Naive thymus-derived CD4-positive, alpha-beta T cell (primary cell): ENCODE measurements around the gene DGKH. TPM values are rescaled to one million over a fixed set of nuclear protein-coding genes. Genes with fewer than 3 reads are reported as not detected.
"Not testable (repeated sequence)": the region's sequence is repeated elsewhere in the genome, so short reads cannot be mapped to it uniquely, and the experiment has no call there.

Experiments used
- ATAC-seq: fragments of 150-1000 bp; cut with Tn5 transposase; 2 replicates; pipeline ENCODE4 v1.10.0; 2021; ENCODE audit warnings: mild to moderate bottlenecking, moderate library complexity
- CTCF ChIA-PET: fragments of 350-600 bp; sonication (Branson Sonifier 250); formaldehyde crosslinking; loops from one replicate; lab custom pipeline; 2021; ENCODE audit warnings: antibody characterized with exemption; lab: Charles Lee
- POLR2A ChIA-PET: fragments of 350-600 bp; sonication (Branson Sonifier 250); formaldehyde crosslinking; loops from one replicate; lab custom pipeline; 2021; ENCODE audit warnings: antibody characterized with exemption, inconsistent platforms; lab: Charles Lee
- DNase-seq, 9 donors: peaks; one replicate each; pipeline versions ENCODE4 v3.0.0 to v3.0.0-alpha.2; 2020 to 2022; ENCODE audit warnings: mixed read lengths in 1 of 9
- H3K27ac ChIP-seq: one replicate; pipeline ENCODE4 v1.7.0; 2013; ENCODE audit warnings: mild to moderate bottlenecking, low read depth, low read length, moderate library complexity
- H3K27me3 ChIP-seq, 2 donors: one replicate each; pipeline ENCODE4 v1.7.0; 2013; ENCODE audit warnings: low read length in 2 of 2, mild to moderate bottlenecking in 2 of 2, moderate library complexity in 2 of 2; ENCODE audit not compliant: control insufficient read depth in 2 of 2, insufficient read depth in 2 of 2
- H3K36me3 ChIP-seq, 3 experiments: 1 replicate in 2 of 3; 2 replicates in 1 of 3; pipeline ENCODE4 v1.7.0; 2013; ENCODE audit warnings: low read length in 3 of 3, mild to moderate bottlenecking in 3 of 3, moderate library complexity in 1 of 3; ENCODE audit not compliant: insufficient read depth in 3 of 3, control insufficient read depth in 2 of 3
- H3K4me1 ChIP-seq, 2 donors: one replicate each; pipeline ENCODE4 v1.7.0; 2013; ENCODE audit warnings: low read length in 2 of 2, mild to moderate bottlenecking in 2 of 2, moderate library complexity in 1 of 2; ENCODE audit not compliant: control insufficient read depth in 2 of 2, insufficient read depth in 2 of 2
- H3K4me3 ChIP-seq: 2 replicates; pipeline ENCODE4 v1.7.0; 2013; ENCODE audit warnings: mild to moderate bottlenecking, low read length
- H3K9me3 ChIP-seq, 3 experiments: 1 replicate in 2 of 3; 2 replicates in 1 of 3; pipeline ENCODE4 v1.7.0; 2013; ENCODE audit warnings: low read length in 3 of 3; ENCODE audit not compliant: control insufficient read depth in 2 of 3
- H3K27ac Mint-ChIP-seq, 9 donors: one replicate each; pipeline ENCODE4 v1.8.0; 2020 to 2022; ENCODE audit warnings: mixed read lengths in 9 of 9, mild to moderate bottlenecking in 8 of 9, moderate library complexity in 5 of 9, inconsistent platforms in 2 of 9
- H3K27me3 Mint-ChIP-seq, 5 donors: one replicate each; pipeline ENCODE4 v1.8.0; 2021 to 2022; ENCODE audit warnings: mixed read lengths in 5 of 5, mild to moderate bottlenecking in 1 of 5
- H3K36me3 Mint-ChIP-seq, 5 donors: one replicate each; pipeline ENCODE4 v1.8.0; 2020 to 2022; ENCODE audit warnings: mixed read lengths in 5 of 5, mild to moderate bottlenecking in 3 of 5, inconsistent platforms in 1 of 5
- H3K4me1 Mint-ChIP-seq, 7 donors: one replicate each; pipeline ENCODE4 v1.8.0; 2020 to 2022; ENCODE audit warnings: mixed read lengths in 7 of 7, mild to moderate bottlenecking in 3 of 7, inconsistent platforms in 1 of 7
- H3K4me3 Mint-ChIP-seq, 10 donors: one replicate each; pipeline ENCODE4 v1.8.0; 2020 to 2022; ENCODE audit warnings: mild to moderate bottlenecking in 10 of 10, mixed read lengths in 10 of 10, moderate library complexity in 6 of 10, inconsistent platforms in 2 of 10
- H3K9me3 Mint-ChIP-seq, 11 donors: one replicate each; pipeline ENCODE4 v1.8.0; 2020 to 2022; ENCODE audit warnings: mixed read lengths in 11 of 11, mild to moderate bottlenecking in 4 of 11, inconsistent platforms in 1 of 11, moderate library complexity in 1 of 11
- intact Hi-C, 2 donors: fragments of 100-400 bp; cut with micrococcal nuclease; formaldehyde crosslinking; loops; one replicate each; pipeline ENCODE4 v1.15.1; 2023
- polyA plus RNA-seq, 2 donors: library from polyadenylated mRNA; unstranded; fragments of 300-500 nt; fragmentation: Illumina TruSeq; gene quantifications; one replicate each; pipeline ENCODE4 v1.2.3, GENCODE V29; 2021
- total RNA-seq, 6 experiments: library from RNA in 5 of 6; stranded (reverse) in 5 of 6; gene quantifications; 1 replicate in 5 of 6; 2 replicates in 1 of 6; pipeline ENCODE4 v1.2.3 and lab custom pipeline; 2021 to 2026

DGKH gene
- total and polyA plus RNA-seq, 7 experiments from 2014 or later: 0.85 to 16.4 (median 6.8) TPM

GRCh38 chr13:42151781-42152180 is 103.3 kb downstream of the DGKH start:
- Histone ChIP-seq H3K4me1 (no peaks in the 10 kb centered on the region), H3K27me3 (no peaks in the 10 kb centered on the region), H3K27ac (no peak overlapping the region), H3K4me3 (no peak overlapping the region), H3K36me3 (no peaks in the 10 kb centered on the region), H3K9me3 (no peaks in the 10 kb centered on the region)
- Mint-ChIP-seq H3K4me1 (peaks cover 9 to 23% (median 19%) of the 10 kb centered on the region in 7 donors), H3K36me3 (peaks cover 0 to 15% (median 10%) of the 10 kb centered on the region in 5 donors), H3K4me3 (no peak overlapping the region), H3K27me3 (no peaks in the 10 kb centered on the region), H3K27ac (no peak overlapping the region), H3K9me3 (peaks cover 0 to 2% (median 0%) of the 10 kb centered on the region in 11 donors)
- intact Hi-C loops: no loop called here
- ChIA-PET POLR2A (no interaction called here), CTCF (no interaction called here)
- DNase-seq: no peak
- no peak for ATAC-seq

GRCh38 chr13:42152495-42152894 is 104.0 kb downstream of the DGKH start:
- no peaks in the 10 kb centered on the region for H3K4me1 ChIP-seq
- no peak overlapping the region for H3K27ac Mint-ChIP-seq
- no peak overlapping the region for H3K4me3 ChIP-seq
- H3K9me3 Mint-ChIP-seq: peaks cover 0 to 2% (median 0%) of the 10 kb centered on the region in 11 donors
- peaks cover 9 to 20% (median 18%) of the 10 kb centered on the region in 7 donors for H3K4me1 Mint-ChIP-seq
- DNase-seq (no peak), ATAC-seq (no peak)
- H3K27ac ChIP-seq: no peak overlapping the region
- H3K36me3 Mint-ChIP-seq: peaks cover 0 to 14% (median 10%) of the 10 kb centered on the region in 5 donors
- no peak overlapping the region for H3K4me3 Mint-ChIP-seq
- POLR2A ChIA-PET: no interaction called here
- H3K9me3 ChIP-seq: no peaks in the 10 kb centered on the region
- intact Hi-C loops: no loop called here
- no peaks in the 10 kb centered on the region for H3K27me3 ChIP-seq
- H3K36me3 ChIP-seq: no peaks in the 10 kb centered on the region
- CTCF ChIA-PET: no interaction called here
- H3K27me3 Mint-ChIP-seq: no peaks in the 10 kb centered on the region

DNA sequence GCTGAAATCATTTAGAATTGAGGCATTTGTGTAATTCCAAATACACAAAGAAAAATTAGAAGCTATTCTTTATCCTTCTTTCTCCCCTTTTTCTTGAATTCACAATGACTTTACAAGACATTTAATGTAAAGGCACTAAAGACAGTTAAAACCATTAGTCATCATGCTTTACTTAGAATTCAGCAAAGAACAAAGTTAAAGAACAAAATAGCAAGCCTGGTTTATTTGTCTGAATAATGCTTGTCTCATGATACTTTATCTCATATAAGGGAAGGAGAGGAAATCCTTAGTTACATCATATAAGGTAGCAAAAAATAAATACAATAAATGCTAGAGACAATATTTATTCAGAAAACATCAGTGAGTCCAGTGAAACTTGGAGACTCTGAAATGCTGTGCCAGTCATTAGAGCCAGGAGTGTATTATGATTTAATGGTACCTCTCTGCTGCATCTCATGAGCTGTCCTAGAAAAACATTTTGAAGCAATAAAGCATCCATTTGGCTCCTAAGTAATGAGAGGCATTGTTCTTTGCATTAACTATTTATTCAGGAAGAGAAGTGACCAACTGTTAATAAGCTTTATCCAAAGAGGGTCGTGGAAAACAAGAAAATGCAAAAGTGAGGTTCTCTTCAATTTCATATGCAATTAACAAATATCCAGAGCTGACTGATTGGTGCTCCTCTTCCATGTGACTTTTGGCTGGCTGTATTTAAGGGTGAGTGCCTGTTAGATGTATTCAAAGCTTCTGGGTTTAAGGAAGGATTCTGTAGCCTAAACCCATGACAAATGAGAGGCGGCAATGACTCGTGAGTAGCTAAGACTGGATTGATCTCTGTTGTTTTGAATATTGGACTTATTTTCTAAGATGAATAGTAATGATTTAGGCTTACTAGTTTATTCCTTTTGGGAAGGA is 105.0 kb downstream of the DGKH start:
- H3K27ac Mint-ChIP-seq: no peak overlapping the region
- Histone ChIP-seq H3K4me1 (no peaks in the 10 kb centered on the region), H3K4me3 (no peak overlapping the region), H3K9me3 (no peaks in the 10 kb centered on the region), H3K36me3 (peaks cover 0 to 5% (median 0%) of the 10 kb centered on the region in 3 experiments), H3K27me3 (no peaks in the 10 kb centered on the region), H3K27ac (no peak overlapping the region)
- no peaks in the 10 kb centered on the region for H3K27me3 Mint-ChIP-seq
- intact Hi-C loops: no loop called here
- peaks cover 6 to 11% (median 10%) of the 10 kb centered on the region in 7 donors for H3K4me1 Mint-ChIP-seq
- H3K4me3 Mint-ChIP-seq: no peak overlapping the region
- DNase-seq: no peak
- no peak for ATAC-seq
- POLR2A ChIA-PET: no interaction called here
- CTCF ChIA-PET: no interaction called here
- H3K36me3 Mint-ChIP-seq: peaks cover 2 to 15% (median 11%) of the 10 kb centered on the region in 5 donors
- H3K9me3 Mint-ChIP-seq: peaks cover 0 to 2% (median 0%) of the 10 kb centered on the region in 11 donors

DNA sequence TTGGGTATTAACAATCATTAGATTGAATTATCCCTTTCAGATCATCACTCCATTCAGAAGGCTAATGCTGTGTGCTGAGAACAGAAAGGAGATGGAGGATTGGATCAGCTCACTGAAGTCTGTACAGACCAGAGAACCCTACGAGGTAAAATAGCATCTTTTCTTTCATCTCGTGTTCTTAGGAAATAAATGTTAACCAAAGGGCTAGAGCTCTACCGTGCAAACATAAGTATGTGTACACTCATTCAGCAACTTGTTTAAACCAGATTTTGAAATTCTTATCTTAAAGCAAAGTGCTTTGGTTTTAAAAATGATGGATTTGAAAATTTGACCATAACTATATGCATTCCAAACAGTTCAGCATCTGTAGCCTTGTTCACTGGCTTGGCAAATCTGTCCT is 106.8 kb downstream of the DGKH start:
- H3K4me3 Mint-ChIP-seq: no peak overlapping the region
- POLR2A ChIA-PET: interaction anchor here (0.7 kb wide), 1 partner anchor 879 kb away, joined by 3 read pairs; no protein-coding TSS in a partner anchor
- ATAC-seq: no peak

GRCh38 chr13:42163338-42163737 is 114.9 kb downstream of the DGKH start:
- POLR2A ChIA-PET, H3K4me3 ChIP-seq, H3K4me1 Mint-ChIP-seq, DNase-seq, CTCF ChIA-PET, H3K4me3 Mint-ChIP-seq, H3K9me3 Mint-ChIP-seq, H3K27me3 Mint-ChIP-seq, H3K9me3 ChIP-seq, H3K27me3 ChIP-seq, ATAC-seq, H3K27ac ChIP-seq, H3K4me1 ChIP-seq, intact Hi-C loops, H3K27ac Mint-ChIP-seq: not testable (repeated sequence)
- peaks cover 15 to 60% (median 52%) of the 10 kb centered on the region in 5 donors for H3K36me3 Mint-ChIP-seq
- H3K36me3 ChIP-seq: peaks cover 0 to 15% (median 0%) of the 10 kb centered on the region in 3 experiments

More for the DNA sequence above, 106.8 kb downstream of the DGKH start:
- Mint-ChIP-seq H3K4me1 (peaks cover 0 to 2% (median 0%) of the 10 kb centered on the region in 7 donors), H3K36me3 (peaks cover 4 to 32% (median 17%) of the 10 kb centered on the region in 5 donors), H3K27ac (no peak overlapping the region), H3K27me3 (no peaks in the 10 kb centered on the region), H3K9me3 (peaks cover 0 to 2% (median 0%) of the 10 kb centered on the region in 11 donors)
- Histone ChIP-seq H3K36me3 (peaks cover 0 to 15% (median 0%) of the 10 kb centered on the region in 3 experiments), H3K9me3 (no peaks in the 10 kb centered on the region), H3K4me3 (no peak overlapping the region), H3K4me1 (no peaks in the 10 kb centered on the region), H3K27ac (no peak overlapping the region), H3K27me3 (no peaks in the 10 kb centered on the region)
- no peak for DNase-seq
- intact Hi-C loops: no loop called here
- CTCF ChIA-PET: no interaction called here

- H3K9me3 ChIP-seq, intact Hi-C loops, H3K4me1 Mint-ChIP-seq, ATAC-seq, DNase-seq, H3K27ac Mint-ChIP-seq, H3K4me3 ChIP-seq, H3K27me3 Mint-ChIP-seq, CTCF ChIA-PET, POLR2A ChIA-PET, H3K27me3 ChIP-seq, H3K4me1 ChIP-seq, H3K27ac ChIP-seq, H3K4me3 Mint-ChIP-seq, H3K9me3 Mint-ChIP-seq: not testable (repeated sequence)
- peaks cover 0 to 13% (median 0%) of the 10 kb centered on the region in 3 experiments for H3K36me3 ChIP-seq
- H3K36me3 Mint-ChIP-seq: peaks cover 15 to 60% (median 51%) of the 10 kb centered on the region in 5 donors
Observed at GRCh38 chr13:42163910-42164309, 115.5 kb downstream of the DGKH start.
